ENCODE data around the gene NME3.

DNA sequence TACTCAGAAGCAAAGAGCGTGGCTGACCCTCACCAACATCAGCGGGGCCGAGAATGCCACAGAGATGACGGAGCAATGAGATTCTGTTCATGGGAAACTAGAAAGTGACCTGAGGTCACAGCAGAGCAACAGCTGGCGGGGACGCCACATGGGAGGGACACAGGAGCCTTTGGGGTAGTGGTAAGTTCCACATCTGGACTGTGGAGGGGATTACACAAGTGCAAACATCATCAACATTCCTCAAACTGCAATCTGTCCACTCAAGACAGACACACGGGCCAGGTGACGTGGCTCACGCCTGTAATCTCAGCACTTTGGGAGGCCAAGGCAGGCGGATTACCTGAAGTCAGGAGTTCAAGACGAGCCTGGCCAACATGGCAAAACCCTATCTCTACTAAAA is 44.1 kb upstream of the NME3 start:
- TF ChIP-seq, protein P1, sequence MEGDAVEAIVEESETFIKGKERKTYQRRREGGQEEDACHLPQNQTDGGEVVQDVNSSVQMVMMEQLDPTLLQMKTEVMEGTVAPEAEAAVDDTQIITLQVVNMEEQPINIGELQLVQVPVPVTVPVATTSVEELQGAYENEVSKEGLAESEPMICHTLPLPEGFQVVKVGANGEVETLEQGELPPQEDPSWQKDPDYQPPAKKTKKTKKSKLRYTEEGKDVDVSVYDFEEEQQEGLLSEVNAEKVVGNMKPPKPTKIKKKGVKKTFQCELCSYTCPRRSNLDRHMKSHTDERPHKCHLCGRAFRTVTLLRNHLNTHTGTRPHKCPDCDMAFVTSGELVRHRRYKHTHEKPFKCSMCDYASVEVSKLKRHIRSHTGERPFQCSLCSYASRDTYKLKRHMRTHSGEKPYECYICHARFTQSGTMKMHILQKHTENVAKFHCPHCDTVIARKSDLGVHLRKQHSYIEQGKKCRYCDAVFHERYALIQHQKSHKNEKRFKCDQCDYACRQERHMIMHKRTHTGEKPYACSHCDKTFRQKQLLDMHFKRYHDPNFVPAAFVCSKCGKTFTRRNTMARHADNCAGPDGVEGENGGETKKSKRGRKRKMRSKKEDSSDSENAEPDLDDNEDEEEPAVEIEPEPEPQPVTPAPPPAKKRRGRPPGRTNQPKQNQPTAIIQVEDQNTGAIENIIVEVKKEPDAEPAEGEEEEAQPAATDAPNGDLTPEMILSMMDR (IDR thresholded peaks at IDR 0.05): no peak
- TF ChIP-seq POLR2A (IDR thresholded peaks at IDR 0.05): no peak

Data from testis (tissue), 2 donors.